ENCODE data around the gene JAKMIP2. TPM values are rescaled to one million over a fixed set of nuclear protein-coding genes. Genes with fewer than 3 reads are reported as not detected.

JAKMIP2 gene
- total RNA-seq, 1 experiment from 2014 or later = not detected

GRCh38 chr5:147669169-147669869 lies 113.2 kb downstream of the JAKMIP2 start:
- ChIA-PET POLR2A (ENCODE audit: unreplicated experiment) (no interaction called here), CTCF (no interaction called here)
- Histone ChIP-seq H3K9me3 (ENCODE audit: insufficient read depth, low read depth) (no peaks in the 10 kb centered on the region), H3K79me2 (ENCODE audit: low read depth) (no peaks in the 10 kb centered on the region), H4K20me1 (ENCODE audit: insufficient read depth) (no peaks in the 10 kb centered on the region), H3K4me2 (no peak overlapping the region), H3F3A (ENCODE audit: insufficient read depth, low read depth) (no peaks in the 10 kb centered on the region), H3K4me3 (no peak overlapping the region), H3K4me1 (replicated peaks; ENCODE audit: insufficient read depth) (no peaks in the 10 kb centered on the region), H3K9me2 (ENCODE audit: insufficient read depth) (no peaks in the 10 kb centered on the region), H3K36me3 (ENCODE audit: low read depth) (no peaks in the 10 kb centered on the region), H3K27ac (no peak overlapping the region), H2AFZ (no peak overlapping the region), H3K27me3 (ENCODE audit: insufficient read depth, low read depth) (peaks cover 16% of the 10 kb centered on the region; the same call in 1 of the 2 replicates)
- no peak for DNase-seq
- BruUV-seq (replicated peaks) = no TSS peak
- intact Hi-C loops (cut with micrococcal nuclease; ENCODE audit: unreplicated experiment) = no loop called here
- TF ChIP-seq CTCF (conservative IDR thresholded peaks at IDR 0.05) (no peak), EZH2 (IDR thresholded peaks at IDR 0.05; ENCODE audit: low read depth) (no peak)

- BruUV-seq (replicated peaks) = no TSS peak
- intact Hi-C loops (cut with micrococcal nuclease; ENCODE audit: unreplicated experiment) = no loop called here
- DNase-seq = no peak
- Histone ChIP-seq H3K4me1 (replicated peaks; ENCODE audit: insufficient read depth) (no peaks in the 10 kb centered on the region), H3K36me3 (ENCODE audit: low read depth) (no peaks in the 10 kb centered on the region), H3K4me3 (no peak overlapping the region), H3K27me3 (ENCODE audit: insufficient read depth, low read depth) (peaks cover 14% of the 10 kb centered on the region; the same call in 1 of the 2 replicates), H3K4me2 (no peak overlapping the region), H2AFZ (no peak overlapping the region), H3K27ac (no peak overlapping the region), H3K9me2 (ENCODE audit: insufficient read depth) (no peaks in the 10 kb centered on the region), H3K9me3 (ENCODE audit: insufficient read depth, low read depth) (no peaks in the 10 kb centered on the region), H3K79me2 (ENCODE audit: low read depth) (no peaks in the 10 kb centered on the region), H4K20me1 (ENCODE audit: insufficient read depth) (no peaks in the 10 kb centered on the region), H3F3A (ENCODE audit: insufficient read depth, low read depth) (no peaks in the 10 kb centered on the region)
- CTCF ChIA-PET = no interaction called here
- TF ChIP-seq EZH2 (IDR thresholded peaks at IDR 0.05; ENCODE audit: low read depth) (no peak), CTCF (conservative IDR thresholded peaks at IDR 0.05) (no peak)
- POLR2A ChIA-PET (ENCODE audit: unreplicated experiment) = no interaction called here
Observed at GRCh38 chr5:147668385-147668784, 114.1 kb downstream of the JAKMIP2 start.

GRCh38 chr5:147667363-147667762 lies 115.2 kb downstream of the JAKMIP2 start:
- no peaks in the 10 kb centered on the region for H4K20me1 ChIP-seq (ENCODE audit: insufficient read depth)
- H3K9me2 ChIP-seq (ENCODE audit: insufficient read depth) = no peaks in the 10 kb centered on the region
- no TSS peak for BruUV-seq (replicated peaks)
- H3K9me3 ChIP-seq (ENCODE audit: insufficient read depth, low read depth) = no peaks in the 10 kb centered on the region
- H3K27me3 ChIP-seq (ENCODE audit: insufficient read depth, low read depth) = 0 out of 2 replicates have a peak, but pooled peaks cover 6% of the 10 kb centered on the region
- no peak overlapping the region for H3K27ac ChIP-seq
- DNase-seq = no peak
- H2AFZ ChIP-seq = no peak overlapping the region
- H3K4me3 ChIP-seq = no peak overlapping the region
- POLR2A ChIA-PET (ENCODE audit: unreplicated experiment) = no interaction called here
- H3K79me2 ChIP-seq (ENCODE audit: low read depth) = no peaks in the 10 kb centered on the region
- H3K36me3 ChIP-seq (ENCODE audit: low read depth) = no peaks in the 10 kb centered on the region
- CTCF ChIA-PET = no interaction called here
- H3F3A ChIP-seq (ENCODE audit: insufficient read depth, low read depth) = no peaks in the 10 kb centered on the region
- H3K4me1 ChIP-seq (replicated peaks; ENCODE audit: insufficient read depth) = no peaks in the 10 kb centered on the region
- TF ChIP-seq CTCF (conservative IDR thresholded peaks at IDR 0.05) (no peak), EZH2 (IDR thresholded peaks at IDR 0.05; ENCODE audit: low read depth) (no peak)
- no peak overlapping the region for H3K4me2 ChIP-seq
- intact Hi-C loops (cut with micrococcal nuclease; ENCODE audit: unreplicated experiment) = no loop called here
